ENCODE data around the gene SMIM8.

Gene SMIM8

DNA sequence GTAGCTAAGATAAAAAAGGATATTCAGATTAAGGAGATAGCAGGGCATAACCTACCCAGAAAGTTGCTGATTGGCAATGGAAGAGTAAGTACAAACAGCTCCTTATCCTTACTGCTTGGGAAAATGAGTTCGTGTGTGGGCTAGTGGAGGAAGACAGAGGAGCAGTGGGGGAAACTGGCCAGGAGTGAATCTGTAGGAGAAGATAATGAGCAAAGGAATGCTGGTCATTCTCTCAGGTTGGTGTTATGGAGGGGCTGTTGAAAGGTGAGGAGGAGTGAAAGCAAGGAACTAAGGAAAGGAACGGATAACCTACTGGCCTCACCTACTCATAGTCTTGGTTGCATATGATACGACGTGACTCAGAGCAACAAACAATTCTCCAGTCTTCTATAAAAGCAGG, 14.0 kb downstream of the SMIM8 start:
- no peak for DNase-seq

DNA sequence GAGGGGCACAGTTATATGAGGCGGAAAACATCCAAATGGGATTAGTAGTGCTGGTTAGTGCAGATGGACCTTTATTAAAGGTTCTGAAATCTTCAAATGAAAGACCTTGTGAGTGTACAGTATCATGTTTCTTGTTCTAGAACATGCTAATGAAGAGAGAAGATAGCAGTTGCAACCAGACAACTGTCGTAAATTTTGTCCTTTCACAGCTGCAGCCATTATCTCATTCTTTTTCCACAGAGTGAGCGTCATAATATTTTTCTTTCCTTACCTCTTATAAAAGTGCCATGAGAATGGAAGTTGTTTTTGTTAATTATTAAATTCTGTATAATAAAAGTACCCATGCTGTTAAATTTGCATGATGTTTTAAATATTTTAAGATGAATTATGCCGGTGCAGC, 17.8 kb downstream of the SMIM8 start:
- no peak for DNase-seq

DNA sequence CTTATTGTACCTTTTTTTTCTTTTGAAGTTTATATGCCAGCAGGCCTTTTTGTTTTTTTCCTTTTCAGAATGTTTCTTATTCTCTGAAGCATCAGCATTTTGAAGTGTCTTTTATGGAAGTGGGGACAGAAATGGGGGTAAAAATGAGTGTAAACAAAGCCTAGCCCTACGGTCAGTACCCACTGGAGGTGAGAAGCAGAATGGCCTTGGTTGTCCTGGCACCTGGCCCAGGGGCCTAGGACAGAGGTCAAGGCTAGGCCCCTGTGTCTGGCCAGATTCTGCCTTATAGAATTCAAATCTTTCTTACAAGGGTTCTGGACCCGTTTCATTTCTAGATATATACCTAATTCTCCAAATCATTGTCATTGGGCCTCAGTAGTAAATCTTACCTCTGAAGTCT, 18.8 kb downstream of the SMIM8 start:
- DNase-seq: no peak

DNA sequence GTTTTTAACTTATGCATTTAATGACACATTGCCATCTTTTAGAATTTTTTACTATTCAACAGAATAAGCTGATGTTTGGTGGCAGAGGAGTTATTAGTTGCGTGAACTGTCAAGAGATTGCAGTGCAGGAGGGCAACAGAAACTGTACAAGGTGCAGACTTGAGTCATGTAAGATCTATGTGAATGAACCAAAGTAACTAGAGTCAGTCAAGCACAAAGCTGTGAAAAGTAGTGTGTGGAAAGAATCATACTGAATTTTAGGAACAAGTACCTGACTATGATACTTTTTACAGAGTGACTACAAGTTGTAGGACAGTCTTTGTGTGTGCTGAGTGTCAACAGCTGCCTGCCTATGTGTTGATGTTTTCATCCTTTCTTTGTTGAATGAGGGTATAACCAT, 19.5 kb downstream of the SMIM8 start:
- DNase-seq: no peak

DNA sequence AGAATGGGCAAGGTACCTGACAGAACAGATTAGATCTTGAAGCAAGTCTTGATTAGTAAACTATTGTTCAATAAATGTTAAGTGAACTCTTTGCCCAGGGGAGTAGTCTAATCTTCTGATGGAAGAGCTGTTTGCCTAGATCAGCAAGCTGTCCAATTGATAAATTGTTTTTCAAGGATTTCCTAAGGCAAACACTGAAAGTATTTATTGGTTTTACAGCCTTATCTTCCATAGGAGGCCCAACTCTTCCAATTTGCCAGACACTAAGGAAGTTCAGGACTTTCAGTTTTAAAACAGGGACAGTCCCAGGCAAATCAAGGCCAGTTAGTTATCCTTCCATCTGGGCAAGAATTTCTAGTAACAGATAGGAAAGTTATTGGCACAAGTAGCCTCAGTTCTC, 20.4 kb downstream of the SMIM8 start:
- no peak for DNase-seq

DNA sequence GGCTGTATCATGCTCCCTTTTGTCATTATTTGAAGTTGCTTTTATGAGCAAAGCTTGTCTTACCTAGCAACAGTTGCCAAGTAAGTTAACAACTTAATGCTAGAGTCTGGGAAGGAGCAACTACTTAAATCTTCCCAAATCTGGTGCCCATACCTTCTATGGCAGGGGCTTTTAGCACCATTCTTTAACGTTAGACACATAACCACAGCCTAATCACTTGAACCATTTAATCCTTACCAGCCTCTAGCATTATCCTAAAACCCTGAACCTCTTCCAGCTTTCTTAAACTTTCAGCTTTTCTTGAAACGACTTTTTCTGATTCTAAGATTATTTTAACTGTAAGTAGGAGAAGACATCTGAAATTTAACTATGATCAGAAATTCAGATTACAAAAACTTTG, 22.3 kb downstream of the SMIM8 start, which contains the start of gene C6orf163:
TSS of gene C6orf163 (plus strand) at position 83 of the 400 bp plus-strand sequence. CDS start at position 370, 287 bp downstream.
- DNase-seq: no peak

DNA sequence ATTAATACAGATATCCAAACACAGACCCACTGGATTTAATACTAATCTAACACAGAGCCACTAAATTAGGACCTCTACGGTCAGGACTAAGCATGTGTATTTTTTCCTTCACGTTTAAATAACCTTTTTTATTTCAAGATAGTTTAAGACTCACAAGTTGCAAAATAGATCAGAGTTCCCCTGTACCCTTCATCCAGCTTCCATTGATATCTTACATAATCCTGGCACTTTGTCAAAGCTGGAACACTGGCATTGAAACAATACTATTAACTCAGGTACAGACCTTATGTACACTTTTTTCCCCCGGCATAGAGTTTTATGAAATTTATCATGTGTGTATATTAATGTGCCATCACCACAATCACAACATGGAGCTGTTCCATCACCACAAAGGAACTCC, 24.3 kb downstream of the SMIM8 start:
- DNase-seq: no peak

DNA sequence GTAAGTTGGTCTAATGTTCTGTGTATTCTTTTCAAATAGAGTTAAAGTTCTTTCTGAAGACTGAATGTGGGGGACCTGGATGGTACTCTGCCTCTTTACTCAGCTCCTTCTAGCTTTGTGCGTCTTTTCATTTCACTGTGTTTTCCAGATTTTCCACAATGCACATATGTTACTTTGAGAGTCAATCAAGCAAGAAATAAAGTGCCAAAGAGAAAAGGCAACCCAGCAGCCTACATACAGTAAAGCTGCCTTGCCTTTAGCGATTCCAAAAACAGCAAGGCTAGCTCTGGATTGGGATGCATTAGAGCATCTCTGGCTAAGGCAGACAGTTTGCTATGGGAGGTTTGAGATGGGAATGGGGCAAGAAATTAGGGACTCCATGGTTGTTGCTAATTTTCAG, 27.5 kb downstream of the SMIM8 start:
- no peak for DNase-seq

DNA sequence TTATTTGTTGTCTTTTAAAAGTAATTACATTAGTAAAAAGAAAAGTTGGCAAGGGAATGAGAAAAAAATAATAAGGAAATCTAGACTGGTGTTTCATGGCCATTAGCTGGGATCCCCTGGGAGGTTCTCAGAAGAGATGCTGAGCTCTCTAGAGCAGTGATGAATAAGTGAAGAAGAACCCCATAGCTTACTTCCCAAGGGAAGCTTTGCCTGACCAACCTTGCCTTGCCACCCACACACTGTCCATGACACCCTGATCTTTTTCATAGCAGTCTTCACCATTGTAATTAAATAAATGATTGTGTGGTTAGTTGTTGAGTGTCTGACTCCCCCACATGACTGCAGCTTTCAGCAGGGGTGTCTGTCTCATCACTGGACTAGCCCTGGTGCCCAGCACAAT, 28.1 kb downstream of the SMIM8 start:
- no peak for DNase-seq

DNA sequence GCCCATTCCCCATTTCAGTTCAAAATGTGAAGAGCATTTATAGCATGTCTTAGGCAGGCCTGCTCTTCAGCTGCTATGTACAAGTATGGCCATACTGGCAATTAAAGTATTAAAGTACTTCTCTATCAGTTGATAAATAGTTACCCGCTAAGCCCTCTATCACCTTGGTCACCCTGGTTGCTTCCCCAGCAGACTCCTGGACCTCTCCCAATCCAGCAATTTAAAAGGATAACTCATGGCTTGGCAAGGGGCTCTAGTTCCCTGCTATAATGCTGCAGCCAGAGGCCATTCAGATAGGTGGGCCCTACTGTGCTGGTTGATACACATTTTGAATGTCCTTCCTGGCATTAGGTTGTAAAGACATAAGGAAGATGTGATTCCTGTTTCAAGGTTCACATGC, 29.2 kb downstream of the SMIM8 start:
- no peak for DNase-seq

DNA sequence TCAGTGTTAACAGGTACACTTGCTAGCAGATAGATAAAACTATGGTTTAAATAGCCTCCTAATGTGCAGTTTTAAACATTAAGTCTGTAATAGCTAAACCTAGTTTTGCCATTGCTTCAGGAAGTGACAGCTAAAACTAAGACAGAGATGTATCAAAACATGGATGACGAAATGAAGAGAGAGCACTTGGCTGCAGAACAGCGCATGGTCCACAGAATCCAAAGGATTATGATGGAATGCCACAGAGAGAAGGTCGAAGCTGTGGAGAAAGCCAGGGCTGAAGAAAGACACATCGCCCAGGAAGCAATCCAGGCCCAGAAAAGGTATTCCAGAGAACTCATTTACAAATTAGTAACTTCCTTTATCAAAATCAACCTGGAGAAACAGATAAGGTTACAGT, 33.8 kb downstream of the SMIM8 start:
- DNase-seq: no peak

DNA sequence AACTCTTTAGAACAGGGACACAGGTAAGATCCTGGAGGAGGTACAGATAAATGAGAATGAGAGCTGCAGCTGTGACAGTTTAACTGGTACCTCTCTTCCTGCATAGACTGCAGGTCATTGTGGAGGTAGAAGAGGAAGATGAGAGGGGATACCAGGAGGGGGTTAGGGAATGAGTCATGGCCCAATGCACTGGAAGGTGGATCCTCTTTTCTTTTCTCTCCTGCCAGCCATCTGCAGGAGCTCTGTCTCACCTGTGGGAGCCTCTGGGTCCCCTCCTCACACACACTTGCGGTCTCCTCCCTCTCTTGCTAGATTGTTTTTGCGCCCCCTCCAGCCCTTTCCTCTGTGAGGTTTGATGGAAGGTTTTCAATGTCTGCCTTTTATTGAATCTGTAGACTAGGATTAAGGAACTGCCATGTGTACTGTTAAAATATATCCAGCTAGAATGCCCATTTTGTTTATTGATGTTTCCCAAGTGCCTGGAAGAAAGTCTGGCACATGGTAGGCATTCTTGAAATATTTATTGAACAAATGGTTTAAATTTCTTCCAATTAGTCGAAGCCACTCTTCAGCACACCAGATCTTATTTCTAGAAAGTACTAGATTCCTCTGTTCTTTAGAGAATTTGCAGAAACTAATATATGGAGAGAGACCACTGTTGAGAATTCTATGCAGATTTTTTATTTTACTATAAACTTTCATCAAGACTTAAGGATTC, 35.2 kb downstream of the SMIM8 start:
- no peak for DNase-seq

DNA sequence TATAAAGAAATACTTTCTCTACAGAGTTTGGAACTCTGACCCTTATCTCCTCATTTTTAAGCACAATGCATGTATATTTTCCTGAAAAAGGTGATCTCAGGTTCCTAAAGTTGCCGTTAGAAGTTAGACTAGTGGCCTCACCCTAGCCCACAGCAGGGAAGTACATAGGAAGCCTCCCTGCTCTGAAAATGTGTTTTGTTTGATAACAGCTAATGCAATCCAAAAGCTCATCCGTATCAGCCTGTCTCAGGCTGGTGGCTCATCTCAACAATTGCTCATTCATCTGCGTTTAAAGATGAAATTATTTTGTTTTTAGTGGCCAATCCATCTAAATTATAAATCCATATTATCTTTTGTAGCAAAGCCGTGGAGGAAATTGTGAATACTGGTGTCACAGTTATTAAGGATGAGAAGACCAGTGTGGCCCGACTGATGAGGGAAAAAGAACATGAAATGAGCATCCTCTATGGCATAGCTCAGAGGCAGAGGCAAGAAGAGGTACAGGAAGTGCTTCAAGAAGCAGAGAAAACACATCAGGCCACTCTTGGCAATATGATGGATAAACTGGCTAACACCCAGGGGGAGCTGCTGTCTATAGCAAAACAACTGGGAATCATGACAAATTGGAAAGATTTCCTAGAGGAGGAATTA, 42.3 kb downstream of the SMIM8 start:
- no peak for DNase-seq

DNA sequence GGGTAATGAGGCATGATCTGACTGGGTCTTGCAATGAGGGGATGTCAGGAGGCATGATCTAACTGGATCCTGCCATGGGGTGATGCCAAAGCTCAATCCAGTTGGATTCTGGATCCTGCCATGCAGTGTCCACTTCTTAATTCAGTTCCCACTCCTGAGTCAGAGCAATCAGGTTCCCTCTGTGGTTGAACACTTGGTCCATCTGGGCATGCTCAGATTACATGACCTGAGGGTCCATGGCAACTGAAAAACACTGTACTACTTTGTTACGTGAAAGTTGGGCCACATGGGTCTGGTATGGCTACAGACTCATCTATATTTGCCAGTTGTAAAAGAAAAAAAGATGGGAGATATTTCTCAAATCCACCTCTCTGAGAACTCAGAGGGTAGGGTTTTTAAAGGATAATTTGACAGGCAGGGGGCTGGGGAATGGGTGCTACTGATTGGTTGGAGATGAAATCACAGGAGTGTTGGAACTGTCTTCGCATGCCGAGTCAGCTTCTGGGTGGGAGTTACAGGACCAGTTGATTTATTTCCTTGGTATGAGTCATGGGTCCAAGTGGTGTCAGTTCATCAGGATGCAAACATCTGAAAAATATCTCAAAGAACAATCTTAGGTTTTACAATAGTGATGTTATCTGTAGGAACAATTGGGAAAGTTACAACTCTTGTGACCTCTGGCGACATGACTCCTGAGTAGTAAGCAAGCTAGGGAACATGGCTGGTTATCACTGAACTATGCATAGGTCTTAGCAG, 43.9 kb downstream of the SMIM8 start:
- no peak for DNase-seq

DNA sequence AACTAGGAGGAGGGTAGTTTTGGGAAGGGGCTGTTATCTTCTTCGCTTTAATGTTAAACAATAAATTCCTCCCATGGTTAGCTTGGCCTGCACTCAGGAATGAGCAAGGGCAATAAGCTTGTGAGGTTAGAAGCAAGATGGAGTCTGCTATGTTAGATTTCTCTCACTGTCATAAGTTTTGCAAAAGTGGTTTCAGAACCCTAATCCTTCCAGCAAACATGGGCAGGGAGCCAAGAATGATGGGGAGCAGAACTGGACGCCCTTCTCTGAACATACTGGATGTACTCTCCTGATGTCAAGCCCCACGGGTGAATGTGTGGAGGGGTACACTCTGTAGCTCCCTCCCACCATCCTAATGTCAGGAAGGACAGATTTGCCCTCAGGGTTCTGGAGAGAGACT, 44.5 kb downstream of the SMIM8 start:
- DNase-seq: no peak

DNA sequence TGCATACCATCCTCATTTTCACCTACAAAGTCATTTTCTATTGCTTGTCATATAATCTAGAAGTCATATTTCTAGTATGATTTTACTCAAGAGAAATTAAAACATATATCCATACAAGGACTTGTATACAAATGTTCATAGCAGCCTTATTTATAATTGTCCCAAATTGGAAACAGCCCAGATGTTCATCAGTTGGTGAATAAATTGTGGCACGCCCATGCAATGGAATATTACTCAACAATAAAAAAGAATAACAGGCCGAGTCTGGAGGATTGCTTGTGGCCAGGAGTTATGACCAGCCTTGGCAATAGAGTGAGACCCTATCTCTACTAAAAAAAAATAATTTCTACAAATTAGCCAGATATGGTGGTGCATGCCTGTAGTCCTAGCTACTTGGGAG, 51.0 kb downstream of the SMIM8 start:
- DNase-seq: no peak

DNA sequence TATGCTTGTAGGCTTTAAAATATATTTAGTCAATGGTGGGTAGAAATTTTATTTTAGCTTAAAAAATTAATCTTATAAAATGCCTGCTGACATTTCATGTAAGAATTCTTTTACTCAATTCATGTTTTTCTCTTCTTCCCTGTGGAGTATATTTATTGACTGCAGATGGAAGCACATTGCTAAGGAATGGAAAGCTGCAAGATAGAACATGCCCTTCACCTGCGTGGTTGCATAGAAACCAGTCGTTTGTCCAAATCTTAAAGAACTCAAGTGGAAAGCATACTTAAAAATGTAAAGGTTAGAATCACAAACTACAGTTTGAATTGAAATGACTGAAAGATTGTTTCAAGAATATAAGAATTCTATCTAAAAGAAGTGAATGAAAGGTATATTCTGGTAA, 52.9 kb downstream of the SMIM8 start:
- no peak for DNase-seq

DNA sequence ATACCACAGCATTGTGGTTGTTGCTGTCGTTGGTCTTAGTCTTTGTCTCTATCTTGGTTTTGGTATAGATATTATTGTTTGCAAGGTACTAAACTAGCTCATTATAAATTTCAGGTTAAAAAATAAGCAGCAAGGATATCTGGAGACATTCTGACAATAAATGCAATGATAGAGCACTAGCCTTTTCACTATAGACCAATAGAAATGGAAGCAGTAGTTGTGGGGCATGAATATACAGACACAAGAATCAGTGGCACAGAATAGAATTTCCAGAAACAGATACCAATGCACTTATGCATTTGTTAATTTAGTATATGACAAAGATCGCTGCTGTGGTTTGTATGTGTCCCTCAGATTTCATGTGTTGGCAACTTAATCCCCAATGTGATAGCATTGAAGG, 54.3 kb downstream of the SMIM8 start:
- no peak for DNase-seq

DNA sequence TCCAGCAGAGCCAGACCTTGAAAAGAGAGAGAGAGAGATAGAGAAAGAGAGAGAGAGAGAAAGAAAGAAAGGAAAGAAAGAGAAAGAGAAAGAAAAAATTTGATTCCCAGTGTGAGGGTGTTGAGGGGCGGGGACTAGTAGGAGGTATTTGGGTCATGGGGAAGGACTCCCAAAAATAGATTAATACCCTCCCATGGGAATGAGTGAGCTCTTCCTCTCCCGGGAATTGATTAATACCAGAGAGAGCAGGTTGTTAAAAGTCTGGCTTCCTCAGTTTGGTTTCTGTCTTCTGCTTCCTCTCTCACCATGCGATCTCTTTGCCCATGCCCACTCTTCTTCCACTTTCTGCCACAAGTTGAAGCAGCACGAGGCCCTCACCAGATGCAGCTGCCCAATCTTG, 56.6 kb downstream of the SMIM8 start:
- no peak for DNase-seq

DNA sequence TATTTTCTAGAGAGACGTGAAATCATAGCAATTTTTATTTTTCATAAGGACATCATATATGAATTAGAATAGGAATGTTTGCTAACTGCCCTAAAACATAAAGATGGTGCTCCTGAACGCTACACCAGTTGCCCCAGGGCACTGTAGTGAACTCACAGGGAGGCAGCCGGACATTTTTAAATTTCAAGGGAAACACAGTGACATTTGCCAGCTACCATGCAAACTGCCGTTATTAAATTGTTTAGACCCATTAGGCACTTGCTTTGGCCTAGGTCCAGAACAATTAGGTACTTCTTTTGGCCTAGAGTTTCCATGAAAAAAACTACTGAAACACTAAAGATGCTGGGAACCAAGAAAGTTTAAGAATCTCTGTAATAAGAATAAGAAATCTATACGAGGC, 60.5 kb downstream of the SMIM8 start:
- no peak for DNase-seq

DNA sequence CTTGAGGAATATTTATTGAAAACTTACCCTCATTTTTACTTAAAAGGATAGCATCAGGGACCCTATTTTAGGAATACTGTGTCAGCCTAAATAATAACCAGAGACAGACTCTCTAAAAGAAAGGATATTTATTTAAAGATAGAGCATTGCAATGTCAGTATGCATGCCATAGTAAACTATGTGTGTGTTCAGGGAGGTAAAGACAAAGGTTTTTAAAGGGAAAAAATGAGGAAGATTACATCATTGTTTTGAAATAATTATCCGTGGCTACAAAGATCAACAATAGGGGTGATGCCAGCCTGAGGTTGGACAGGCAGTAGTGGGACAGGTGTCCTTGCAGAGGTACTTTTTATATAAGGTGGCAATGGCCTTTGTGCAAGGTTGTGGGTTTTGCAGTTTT, 61.6 kb downstream of the SMIM8 start:
- no peak for DNase-seq

DNA sequence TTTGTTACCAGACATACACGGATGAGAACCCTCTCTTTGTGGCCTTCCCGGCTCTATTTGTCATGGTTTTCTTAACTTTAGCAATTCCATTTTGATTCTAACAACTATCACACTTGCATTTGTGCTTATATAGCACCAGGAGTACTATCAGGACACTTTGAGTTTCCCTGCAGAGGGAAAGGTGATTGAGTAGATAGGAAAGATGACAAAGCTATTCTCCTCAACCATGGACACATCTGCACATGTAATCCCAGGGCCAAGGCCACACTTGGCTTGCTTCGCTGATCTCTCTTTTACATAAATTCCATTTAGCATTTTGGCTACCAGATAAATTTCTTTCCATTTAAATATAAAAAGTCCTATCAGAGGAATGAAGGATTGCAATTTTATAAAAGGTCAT, 62.1 kb downstream of the SMIM8 start:
- DNase-seq: no peak

DNA sequence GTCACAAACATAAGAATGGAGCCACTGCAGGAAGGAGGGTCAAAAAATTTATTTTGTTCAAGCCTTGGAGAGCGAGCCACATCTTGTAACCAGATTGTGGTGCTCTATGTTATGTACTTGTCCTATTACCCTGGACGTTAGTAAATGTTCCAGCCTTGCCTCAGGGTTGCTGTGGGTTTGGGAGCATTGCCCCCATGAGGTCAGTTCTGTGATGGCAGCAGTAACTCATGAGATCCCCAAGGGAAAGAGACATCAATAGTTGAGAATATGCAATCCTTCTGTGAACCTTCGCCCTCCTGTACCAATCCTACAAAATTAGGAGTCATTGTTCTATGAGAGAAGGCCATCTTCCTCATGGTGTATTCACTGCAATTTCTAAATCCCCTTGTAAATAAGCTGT, 68.9 kb downstream of the SMIM8 start:
- no peak for DNase-seq

All from activated naive CD4-positive, alpha-beta T cell treated with anti-CD3 and anti-CD28 coated beads, Interleukin-2, amount 50 U/mL, for 16 hours (primary cell).